ENCODE results near the gene CLMN.
"Not testable (repeated sequence)": the region's sequence is repeated elsewhere in the genome, so short reads cannot be mapped to it uniquely, and the experiment has no call there.

The CLMN gene

GRCh38 chr14:95201745-95202144, 118.0 kb downstream of the CLMN start:
- not testable (repeated sequence) for H3K9me3 Mint-ChIP-seq; H3K4me3 Mint-ChIP-seq; H3K36me3 Mint-ChIP-seq (ENCODE audit: low read depth); H3K27me3 Mint-ChIP-seq (ENCODE audit: low read depth); H3K27ac Mint-ChIP-seq; H3K4me1 Mint-ChIP-seq (ENCODE audit: low read depth)

GRCh38 chr14:95200404-95200803, 119.3 kb downstream of the CLMN start:
- Mint-ChIP-seq H3K27ac (no peak overlapping the region), H3K27me3 (ENCODE audit: low read depth) (peaks cover 7% of the 10 kb centered on the region), H3K9me3 (peaks cover 3% of the 10 kb centered on the region), H3K36me3 (ENCODE audit: low read depth) (no peaks in the 10 kb centered on the region), H3K4me1 (ENCODE audit: low read depth) (peaks cover 4% of the 10 kb centered on the region), H3K4me3 (no peak overlapping the region)

- H3K27ac Mint-ChIP-seq = no peak overlapping the region
- H3K4me1 Mint-ChIP-seq (ENCODE audit: low read depth) = peaks cover 4% of the 10 kb centered on the region
- no peak overlapping the region for H3K4me3 Mint-ChIP-seq
- H3K9me3 Mint-ChIP-seq = no peaks in the 10 kb centered on the region
- no peaks in the 10 kb centered on the region for H3K36me3 Mint-ChIP-seq (ENCODE audit: low read depth)
- H3K27me3 Mint-ChIP-seq (ENCODE audit: low read depth) = no peaks in the 10 kb centered on the region
Observed at GRCh38 chr14:95199298-95199983, 120.3 kb downstream of the CLMN start.

- H3K36me3 Mint-ChIP-seq (ENCODE audit: low read depth) = no peaks in the 10 kb centered on the region
- H3K4me1 Mint-ChIP-seq (ENCODE audit: low read depth) = peaks cover 4% of the 10 kb centered on the region
- H3K27ac Mint-ChIP-seq = no peak overlapping the region
Observed at GRCh38 chr14:95198320-95198719, 121.4 kb downstream of the CLMN start.

GRCh38 chr14:95197551-95197950, 122.2 kb downstream of the CLMN start:
- H3K4me1 Mint-ChIP-seq (ENCODE audit: low read depth) = peaks cover 4% of the 10 kb centered on the region
- no peaks in the 10 kb centered on the region for H3K9me3 Mint-ChIP-seq
- H3K4me3 Mint-ChIP-seq = no peak overlapping the region
- H3K27ac Mint-ChIP-seq = no peak overlapping the region
- no peaks in the 10 kb centered on the region for H3K27me3 Mint-ChIP-seq (ENCODE audit: low read depth)
- no peaks in the 10 kb centered on the region for H3K36me3 Mint-ChIP-seq (ENCODE audit: low read depth)

More at GRCh38 chr14:95198320-95198719, 121.4 kb downstream of the CLMN start:
- Mint-ChIP-seq H3K4me3 (no peak overlapping the region), H3K27me3 (ENCODE audit: low read depth) (no peaks in the 10 kb centered on the region), H3K9me3 (no peaks in the 10 kb centered on the region)

GRCh38 chr14:95196826-95197545, 122.7 kb downstream of the CLMN start:
- no peak overlapping the region for H3K27ac Mint-ChIP-seq
- H3K27me3 Mint-ChIP-seq (ENCODE audit: low read depth) = no peaks in the 10 kb centered on the region

GRCh38 chr14:95196268-95196667, 123.4 kb downstream of the CLMN start:
- no peaks in the 10 kb centered on the region for H3K9me3 Mint-ChIP-seq
- no peak overlapping the region for H3K4me3 Mint-ChIP-seq
- H3K27me3 Mint-ChIP-seq (ENCODE audit: low read depth) = no peaks in the 10 kb centered on the region
- no peak overlapping the region for H3K27ac Mint-ChIP-seq
- H3K4me1 Mint-ChIP-seq (ENCODE audit: low read depth) = peaks cover 4% of the 10 kb centered on the region
- H3K36me3 Mint-ChIP-seq (ENCODE audit: low read depth) = no peaks in the 10 kb centered on the region

More at GRCh38 chr14:95196826-95197545, 122.7 kb downstream of the CLMN start:
- Mint-ChIP-seq H3K4me1 (ENCODE audit: low read depth) (peaks cover 4% of the 10 kb centered on the region), H3K9me3 (no peaks in the 10 kb centered on the region), H3K36me3 (ENCODE audit: low read depth) (no peaks in the 10 kb centered on the region), H3K4me3 (no peak overlapping the region)

GRCh38 chr14:95195031-95195430, 124.7 kb downstream of the CLMN start:
- H3K4me3 Mint-ChIP-seq = no peak overlapping the region
- H3K27ac Mint-ChIP-seq = no peak overlapping the region
- H3K9me3 Mint-ChIP-seq = no peaks in the 10 kb centered on the region
- no peaks in the 10 kb centered on the region for H3K36me3 Mint-ChIP-seq (ENCODE audit: low read depth)
- H3K27me3 Mint-ChIP-seq (ENCODE audit: low read depth) = no peaks in the 10 kb centered on the region
- H3K4me1 Mint-ChIP-seq (ENCODE audit: low read depth) = peaks cover 4% of the 10 kb centered on the region

- peaks cover 2% of the 10 kb centered on the region for H3K9me3 Mint-ChIP-seq
- H3K4me1 Mint-ChIP-seq (ENCODE audit: low read depth) = peaks cover 4% of the 10 kb centered on the region
- H3K4me3 Mint-ChIP-seq = no peak overlapping the region
- H3K27me3 Mint-ChIP-seq (ENCODE audit: low read depth) = peaks cover 7% of the 10 kb centered on the region
- no peak overlapping the region for H3K27ac Mint-ChIP-seq
- H3K36me3 Mint-ChIP-seq (ENCODE audit: low read depth) = no peaks in the 10 kb centered on the region
Observed at GRCh38 chr14:95193081-95193480, 126.6 kb downstream of the CLMN start.

- Mint-ChIP-seq H3K36me3 (ENCODE audit: low read depth) (no peaks in the 10 kb centered on the region), H3K27ac (no peak overlapping the region), H3K27me3 (ENCODE audit: low read depth) (peaks cover 9% of the 10 kb centered on the region), H3K4me3 (no peak overlapping the region), H3K4me1 (ENCODE audit: low read depth) (peaks cover 4% of the 10 kb centered on the region), H3K9me3 (peaks cover 6% of the 10 kb centered on the region)
Observed at GRCh38 chr14:95192311-95192710, 127.4 kb downstream of the CLMN start.

GRCh38 chr14:95191445-95192199, 128.1 kb downstream of the CLMN start:
- Mint-ChIP-seq H3K27me3 (ENCODE audit: low read depth) (peaks cover 16% of the 10 kb centered on the region), H3K36me3 (ENCODE audit: low read depth) (peaks cover 3% of the 10 kb centered on the region), H3K4me3 (no peak overlapping the region), H3K27ac (no peak overlapping the region), H3K9me3 (peaks cover 11% of the 10 kb centered on the region), H3K4me1 (ENCODE audit: low read depth) (peaks cover 4% of the 10 kb centered on the region)

- no peaks in the 10 kb centered on the region for H3K4me1 Mint-ChIP-seq (ENCODE audit: low read depth)
- peaks cover 24% of the 10 kb centered on the region for H3K27me3 Mint-ChIP-seq (ENCODE audit: low read depth)
- no peak overlapping the region for H3K4me3 Mint-ChIP-seq
- peaks cover 3% of the 10 kb centered on the region for H3K36me3 Mint-ChIP-seq (ENCODE audit: low read depth)
- H3K9me3 Mint-ChIP-seq = peaks cover 11% of the 10 kb centered on the region
- H3K27ac Mint-ChIP-seq = no peak overlapping the region
Observed at GRCh38 chr14:95190857-95191256, 128.9 kb downstream of the CLMN start.

GRCh38 chr14:95190346-95190840, 129.3 kb downstream of the CLMN start:
- Mint-ChIP-seq H3K27ac (no peak overlapping the region), H3K4me1 (ENCODE audit: low read depth) (peaks cover 2% of the 10 kb centered on the region), H3K27me3 (ENCODE audit: low read depth) (peaks cover 29% of the 10 kb centered on the region), H3K9me3 (peaks cover 11% of the 10 kb centered on the region), H3K4me3 (no peak overlapping the region), H3K36me3 (ENCODE audit: low read depth) (peaks cover 3% of the 10 kb centered on the region)

GRCh38 chr14:95189367-95190132, 130.2 kb downstream of the CLMN start:
- peaks cover 30% of the 10 kb centered on the region for H3K27me3 Mint-ChIP-seq (ENCODE audit: low read depth)
- H3K4me3 Mint-ChIP-seq = no peak overlapping the region
- H3K27ac Mint-ChIP-seq = no peak overlapping the region
- peaks cover 3% of the 10 kb centered on the region for H3K36me3 Mint-ChIP-seq (ENCODE audit: low read depth)
- H3K9me3 Mint-ChIP-seq = peaks cover 11% of the 10 kb centered on the region
- peaks cover 3% of the 10 kb centered on the region for H3K4me1 Mint-ChIP-seq (ENCODE audit: low read depth)
